Endometrial microvascular endothelial cells (primary cell): ENCODE results near the gene TPCN1. TPM values are rescaled to one million over a fixed set of nuclear protein-coding genes. Genes with fewer than 3 reads are reported as not detected.
"Not testable (repeated sequence)": the region's sequence is repeated elsewhere in the genome, so short reads cannot be mapped to it uniquely, and the experiment has no call there.

Source experiments
- in situ Hi-C: cut with HindIII; loops from 2 replicates; pipeline ENCODE4 v1.10.0; 2017; ENCODE audit warnings: low sequenced_read_pairs, low pct_unique_long_range_greater_than_20kb; ENCODE audit errors: inconsistent ontology term
- total RNA-seq: library from RNA; depleted of rRNA; stranded (reverse); fragments of >200 nt; gene quantifications from one replicate; pipeline ENCODE4 v1.2.3, GENCODE V29; 2015; ENCODE audit errors: inconsistent ontology term

Gene TPCN1
- total RNA-seq, 1 donor from 2014 or later: 8.2 TPM

GRCh38 chr12:113194971-113195391 lies 26.3 kb upstream of the TPCN1 start:
- in situ Hi-C loops: no loop called here

- in situ Hi-C loops: no loop called here
Observed at GRCh38 chr12:113195598-113195997, 25.7 kb upstream of the TPCN1 start.

GRCh38 chr12:113196582-113196981 lies 24.7 kb upstream of the TPCN1 start:
- in situ Hi-C loops: no loop called here

- in situ Hi-C loops: no loop called here
Observed at GRCh38 chr12:113196990-113197389, 24.3 kb upstream of the TPCN1 start.

GRCh38 chr12:113197518-113198077 lies 23.7 kb upstream of the TPCN1 start:
- in situ Hi-C loops: no loop called here

- in situ Hi-C loops: no loop called here
Observed at GRCh38 chr12:113198296-113198695, 23.0 kb upstream of the TPCN1 start.

- in situ Hi-C loops: no loop called here
Observed at GRCh38 chr12:113200021-113200797, 21.1 kb upstream of the TPCN1 start.

- in situ Hi-C loops: no loop called here
Observed at GRCh38 chr12:113201187-113202177, 19.8 kb upstream of the TPCN1 start.

GRCh38 chr12:113202300-113203075 lies 18.8 kb upstream of the TPCN1 start:
- in situ Hi-C loops: no loop called here

GRCh38 chr12:113203852-113204760 lies 17.2 kb upstream of the TPCN1 start:
- in situ Hi-C loops: no loop called here

GRCh38 chr12:113204804-113205203 lies 16.5 kb upstream of the TPCN1 start:
- in situ Hi-C loops: no loop called here

- in situ Hi-C loops: not testable (repeated sequence)
Observed at GRCh38 chr12:113206802-113207201, 14.5 kb upstream of the TPCN1 start.

GRCh38 chr12:113207613-113208040 lies 13.6 kb upstream of the TPCN1 start:
- in situ Hi-C loops: no loop called here

GRCh38 chr12:113208041-113208934 lies 13.0 kb upstream of the TPCN1 start:
- in situ Hi-C loops: no loop called here

GRCh38 chr12:113211160-113211559 lies 10.1 kb upstream of the TPCN1 start:
- in situ Hi-C loops: no loop called here

- in situ Hi-C loops: no loop called here
Observed at GRCh38 chr12:113214895-113215400, 6.3 kb upstream of the TPCN1 start.

GRCh38 chr12:113216027-113216426 lies 5.2 kb upstream of the TPCN1 start:
- in situ Hi-C loops: no loop called here
